Vagina (tissue), 2 donors: Measurements from ENCODE around the gene MRPS10. TPM values are rescaled to one million over a fixed set of nuclear protein-coding genes. Genes with fewer than 3 reads are reported as not detected.

Experiments used
- DNase-seq, 2 donors: peaks; one replicate each; pipeline ENCODE4 v3.0.0-alpha.2; 2017; ENCODE audit errors: extremely low spot score in 2 of 2
- H3K27ac ChIP-seq: fragments of 200-600 bp; sonication (generic); one replicate; pipeline ENCODE4 v1.5.1; 2019
- H3K27me3 ChIP-seq: fragments of 200-600 bp; sonication (generic); one replicate; pipeline ENCODE4 v1.5.1; 2019
- H3K36me3 ChIP-seq, 2 donors: fragments of 200-600 bp; sonication (generic); one replicate each; pipeline ENCODE4 v1.5.1; 2017 to 2019
- H3K4me1 ChIP-seq: fragments of 200-600 bp; sonication (generic); one replicate; pipeline ENCODE4 v1.5.1; 2019
- H3K4me3 ChIP-seq, 2 donors: fragments of 200-600 bp; sonication (generic); 1 replicate in 1 of 2; 2 replicates in 1 of 2; pipeline ENCODE4 v1.5.1; 2016 to 2019
- H3K9me3 ChIP-seq: fragments of 200-600 bp; sonication (generic); one replicate; pipeline ENCODE4 v1.5.1; 2019
- CTCF ChIP-seq, 3 experiments: fragments of 450-650 bp in 2 of 3; fragments of 200-600 bp in 1 of 3; sonication (generic) in 1 of 3; IDR thresholded peaks; one replicate each; pipeline ENCODE4 v1.5.1; 2017 to 2019; ENCODE audit warnings: antibody characterized with exemption in 3 of 3, mild to moderate bottlenecking in 2 of 3, moderate library complexity in 2 of 3
- POLR2A ChIP-seq, 2 donors: fragments of 450-650 bp; IDR thresholded peaks; one replicate each; pipeline ENCODE4 v1.6.1; 2017; ENCODE audit warnings: antibody characterized with exemption in 2 of 2, mild to moderate bottlenecking in 2 of 2, moderate library complexity in 2 of 2
- POLR2AphosphoS5 ChIP-seq, 2 donors: sonication (generic); formaldehyde crosslinking; IDR thresholded peaks; one replicate each; pipeline ENCODE4 v1.9.0; 2017; ENCODE audit warnings: antibody characterized with exemption in 2 of 2, mild to moderate bottlenecking in 2 of 2, low read depth in 1 of 2; ENCODE audit not compliant: insufficient read depth in 1 of 2
- intact Hi-C: fragments of 100-400 bp; cut with DNase I; formaldehyde crosslinking; loops from one replicate; pipeline ENCODE4 v1.15.1; 2023
- total RNA-seq: library from RNA; depleted of rRNA; stranded (reverse); fragments of >200 nt; gene quantifications from one replicate; pipeline ENCODE4 v1.2.3, GENCODE V29; 2016

Gene MRPS10
- total RNA-seq, 1 donor from 2014 or later, result 21.4 TPM

GRCh38 chr6:42236030-42236429 lies 18.4 kb upstream of the MRPS10 start:
- no peaks in the 10 kb centered on the region for H3K27me3 ChIP-seq
- intact Hi-C loops, result no loop called here
- no peak overlapping the region for H3K4me3 ChIP-seq
- no peaks in the 10 kb centered on the region for H3K9me3 ChIP-seq
- no peak for DNase-seq
- H3K27ac ChIP-seq, result no peak overlapping the region
- peaks cover 0 to 24% of the 10 kb centered on the region in 2 donors for H3K36me3 ChIP-seq
- H3K4me1 ChIP-seq, result peaks cover 16% of the 10 kb centered on the region
- TF ChIP-seq POLR2A (IDR thresholded peaks at IDR 0.05) (no peak), CTCF (IDR thresholded peaks at IDR 0.05) (no peak), POLR2AphosphoS5 (IDR thresholded peaks at IDR 0.05; ENCODE audit: insufficient read depth in 1 of 2, low read depth in 1 of 2) (no peak)

GRCh38 chr6:42232035-42232434 lies 14.4 kb upstream of the MRPS10 start:
- Histone ChIP-seq H3K36me3 (peaks cover 0 to 24% of the 10 kb centered on the region in 2 donors), H3K27ac (no peak overlapping the region), H3K27me3 (no peaks in the 10 kb centered on the region), H3K9me3 (no peaks in the 10 kb centered on the region), H3K4me3 (no peak overlapping the region), H3K4me1 (peaks cover 9% of the 10 kb centered on the region)
- no peak for DNase-seq
- TF ChIP-seq CTCF (IDR thresholded peaks at IDR 0.05), result no peak
- no peak for TF ChIP-seq POLR2AphosphoS5 (IDR thresholded peaks at IDR 0.05; ENCODE audit: insufficient read depth in 1 of 2, low read depth in 1 of 2)
- no peak for TF ChIP-seq POLR2A (IDR thresholded peaks at IDR 0.05)
- intact Hi-C loops, result no loop called here

- H3K36me3 ChIP-seq, result peaks cover 0 to 17% of the 10 kb centered on the region in 2 donors
- no peak for TF ChIP-seq CTCF (IDR thresholded peaks at IDR 0.05)
- no peak for TF ChIP-seq POLR2A (IDR thresholded peaks at IDR 0.05)
- TF ChIP-seq POLR2AphosphoS5 (IDR thresholded peaks at IDR 0.05; ENCODE audit: insufficient read depth in 1 of 2, low read depth in 1 of 2), result no peak
Measured at GRCh38 chr6:42230345-42231321, 13.0 kb upstream of the MRPS10 start.

GRCh38 chr6:42229506-42230119 lies 12.0 kb upstream of the MRPS10 start:
- no peak for DNase-seq
- Histone ChIP-seq H3K27me3 (no peaks in the 10 kb centered on the region), H3K36me3 (peaks cover 0 to 17% of the 10 kb centered on the region in 2 donors), H3K27ac (no peak overlapping the region), H3K9me3 (no peaks in the 10 kb centered on the region), H3K4me3 (no peak overlapping the region), H3K4me1 (peaks cover 30% of the 10 kb centered on the region)
- TF ChIP-seq CTCF (IDR thresholded peaks at IDR 0.05) (no peak), POLR2AphosphoS5 (IDR thresholded peaks at IDR 0.05; ENCODE audit: insufficient read depth in 1 of 2, low read depth in 1 of 2) (no peak), POLR2A (IDR thresholded peaks at IDR 0.05) (no peak)
- intact Hi-C loops, result no loop called here

More at GRCh38 chr6:42230345-42231321, 13.0 kb upstream of the MRPS10 start:
- no peak overlapping the region for H3K4me3 ChIP-seq
- H3K4me1 ChIP-seq, result peaks cover 20% of the 10 kb centered on the region
- no peak for DNase-seq
- H3K27me3 ChIP-seq, result no peaks in the 10 kb centered on the region
- no peak overlapping the region for H3K27ac ChIP-seq
- no peaks in the 10 kb centered on the region for H3K9me3 ChIP-seq
- intact Hi-C loops, result no loop called here
